ENCODE measurements around the gene IRF2BP2.

GRCh38 chr1:234645474-234645953 lies 35.5 kb upstream of the IRF2BP2 start:
- TF ChIP-seq POLR2AphosphoS5 (IDR thresholded peaks at IDR 0.05; ENCODE audit: insufficient read depth in 1 of 2, low read depth in 1 of 2) = no peak
- no peak for TF ChIP-seq CTCF (IDR thresholded peaks at IDR 0.05)
- TF ChIP-seq POLR2A (IDR thresholded peaks at IDR 0.05) = no peak
